ENCODE data around the gene AADAC. TPM values are rescaled to one million over a fixed set of nuclear protein-coding genes. Genes with fewer than 3 reads are reported as not detected.
A peak's percentile ranks its signal among the peaks of the same experiment; 100 is the strongest.

The AADAC gene
- polyA plus RNA-seq, 1 donor from 2014 or later: not detected

GRCh38 chr3:151837057-151837456 is 23.1 kb downstream of the AADAC start:
- no peak overlapping the region for H2AFZ ChIP-seq (ENCODE audit: low read depth, low read length)
- no peaks in the 10 kb centered on the region for H3K9me2 ChIP-seq (ENCODE audit: insufficient read depth, low read length)
- H3F3A ChIP-seq (ENCODE audit: insufficient read depth, low read length, poor library complexity, severe bottlenecking): no peaks in the 10 kb centered on the region
- no peak overlapping the region for H3K4me2 ChIP-seq (ENCODE audit: low read length)
- TF ChIP-seq MXI1 (conservative IDR thresholded peaks at IDR 0.05; ENCODE audit: poor library complexity, severe bottlenecking) (no peak), SMC3 (conservative IDR thresholded peaks at IDR 0.05; ENCODE audit: poor library complexity) (no peak), REST (IDR thresholded peaks at IDR 0.05; ENCODE audit: borderline replicate concordance) (no peak), EP300 (conservative IDR thresholded peaks at IDR 0.05; ENCODE audit: poor library complexity, severe bottlenecking) (no peak), RAD21 (conservative IDR thresholded peaks at IDR 0.05) (no peak), POLR2AphosphoS5 (IDR thresholded peaks at IDR 0.05) (no peak), EZH2 (IDR thresholded peaks at IDR 0.05; ENCODE audit: borderline replicate concordance, insufficient read depth, low read length, poor library complexity, severe bottlenecking) (no peak), CTCF (IDR thresholded peaks at IDR 0.05; ENCODE audit: poor library complexity, severe bottlenecking) (no peak), TAF1 (IDR thresholded peaks at IDR 0.05; ENCODE audit: low read depth) (no peak)
- H3K27ac ChIP-seq (ENCODE audit: low read length): no peak overlapping the region
- H3K9me3 ChIP-seq (ENCODE audit: low read length): no peaks in the 10 kb centered on the region
- H3K79me2 ChIP-seq (replicated peaks; ENCODE audit: insufficient read depth, low read length): no peaks in the 10 kb centered on the region
- H3K27me3 ChIP-seq (ENCODE audit: insufficient read depth, low read depth, low read length): no peaks in the 10 kb centered on the region
- H3K36me3 ChIP-seq (ENCODE audit: insufficient read depth, low read length): no peaks in the 10 kb centered on the region
- H3K4me3 ChIP-seq (ENCODE audit: low read length): no peak overlapping the region
- no peak overlapping the region for H3K9ac ChIP-seq (ENCODE audit: low read length)
- no peaks in the 10 kb centered on the region for H4K20me1 ChIP-seq (ENCODE audit: insufficient read depth)

GRCh38 chr3:151838574-151839312 is 24.8 kb downstream of the AADAC start:
- H3K36me3 ChIP-seq (ENCODE audit: insufficient read depth, low read length): no peaks in the 10 kb centered on the region
- H3F3A ChIP-seq (ENCODE audit: insufficient read depth, low read length, poor library complexity, severe bottlenecking): no peaks in the 10 kb centered on the region
- H2AFZ ChIP-seq (ENCODE audit: low read depth, low read length): no peak overlapping the region
- no peaks in the 10 kb centered on the region for H3K79me2 ChIP-seq (replicated peaks; ENCODE audit: insufficient read depth, low read length)
- no peaks in the 10 kb centered on the region for H4K20me1 ChIP-seq (ENCODE audit: insufficient read depth)
- no peaks in the 10 kb centered on the region for H3K9me3 ChIP-seq (ENCODE audit: low read length)
- H3K27me3 ChIP-seq (ENCODE audit: insufficient read depth, low read depth, low read length): no peaks in the 10 kb centered on the region
- H3K27ac ChIP-seq (ENCODE audit: low read length): no peak overlapping the region
- TF ChIP-seq EZH2 (IDR thresholded peaks at IDR 0.05; ENCODE audit: borderline replicate concordance, insufficient read depth, low read length, poor library complexity, severe bottlenecking) (no peak), RAD21 (conservative IDR thresholded peaks at IDR 0.05) (peak; percentile 89), EP300 (conservative IDR thresholded peaks at IDR 0.05; ENCODE audit: poor library complexity, severe bottlenecking) (no peak), MXI1 (conservative IDR thresholded peaks at IDR 0.05; ENCODE audit: poor library complexity, severe bottlenecking) (no peak), TAF1 (IDR thresholded peaks at IDR 0.05; ENCODE audit: low read depth) (no peak), SMC3 (conservative IDR thresholded peaks at IDR 0.05; ENCODE audit: poor library complexity) (peak; percentile 90), CTCF (IDR thresholded peaks at IDR 0.05; ENCODE audit: poor library complexity, severe bottlenecking) (peak; percentile 86), POLR2AphosphoS5 (IDR thresholded peaks at IDR 0.05) (no peak), REST (IDR thresholded peaks at IDR 0.05; ENCODE audit: borderline replicate concordance) (no peak)
- no peak overlapping the region for H3K4me2 ChIP-seq (ENCODE audit: low read length)
- H3K9me2 ChIP-seq (ENCODE audit: insufficient read depth, low read length): no peaks in the 10 kb centered on the region
- no peak overlapping the region for H3K9ac ChIP-seq (ENCODE audit: low read length)
- no peak overlapping the region for H3K4me3 ChIP-seq (ENCODE audit: low read length)
